ENCODE results near the gene PNPLA1. TPM values are rescaled to one million over a fixed set of nuclear protein-coding genes. Genes with fewer than 3 reads are reported as not detected.

PNPLA1 gene
- polyA plus RNA-seq, 1 donor (not counting 4 experiments of a cell fraction or from before 2014, with no cell fraction given), result 0.14 TPM

DNA sequence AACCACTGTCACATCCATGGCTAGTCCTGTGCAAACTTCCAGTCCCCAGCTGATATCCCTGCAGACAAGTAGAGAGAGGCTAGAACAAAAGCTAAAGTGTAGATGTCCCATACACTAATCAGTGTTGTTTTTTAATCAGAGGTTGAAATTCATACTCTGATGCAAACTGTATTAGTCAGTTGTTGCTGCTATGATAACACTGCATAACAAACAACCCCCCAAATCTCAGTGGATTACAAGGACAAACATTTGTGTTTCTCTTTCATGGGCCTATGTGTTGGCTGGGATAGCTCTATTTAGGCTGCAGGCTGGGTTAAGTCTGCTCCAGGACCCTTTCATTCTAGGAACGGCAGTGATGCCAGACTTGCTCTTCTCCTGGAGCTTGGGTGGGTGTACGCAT lies 40.0 kb downstream of the PNPLA1 start:
- TF ChIP-seq EZH2 (IDR thresholded peaks at IDR 0.05; ENCODE audit: low read length), result no peak
- TF ChIP-seq, protein P1, sequence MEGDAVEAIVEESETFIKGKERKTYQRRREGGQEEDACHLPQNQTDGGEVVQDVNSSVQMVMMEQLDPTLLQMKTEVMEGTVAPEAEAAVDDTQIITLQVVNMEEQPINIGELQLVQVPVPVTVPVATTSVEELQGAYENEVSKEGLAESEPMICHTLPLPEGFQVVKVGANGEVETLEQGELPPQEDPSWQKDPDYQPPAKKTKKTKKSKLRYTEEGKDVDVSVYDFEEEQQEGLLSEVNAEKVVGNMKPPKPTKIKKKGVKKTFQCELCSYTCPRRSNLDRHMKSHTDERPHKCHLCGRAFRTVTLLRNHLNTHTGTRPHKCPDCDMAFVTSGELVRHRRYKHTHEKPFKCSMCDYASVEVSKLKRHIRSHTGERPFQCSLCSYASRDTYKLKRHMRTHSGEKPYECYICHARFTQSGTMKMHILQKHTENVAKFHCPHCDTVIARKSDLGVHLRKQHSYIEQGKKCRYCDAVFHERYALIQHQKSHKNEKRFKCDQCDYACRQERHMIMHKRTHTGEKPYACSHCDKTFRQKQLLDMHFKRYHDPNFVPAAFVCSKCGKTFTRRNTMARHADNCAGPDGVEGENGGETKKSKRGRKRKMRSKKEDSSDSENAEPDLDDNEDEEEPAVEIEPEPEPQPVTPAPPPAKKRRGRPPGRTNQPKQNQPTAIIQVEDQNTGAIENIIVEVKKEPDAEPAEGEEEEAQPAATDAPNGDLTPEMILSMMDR (optimal IDR thresholded peaks at IDR 0.05 in 1 of 3, IDR thresholded peaks at IDR 0.05 in 1 of 3, conservative IDR thresholded peaks at IDR 0.05 in 1 of 3; ENCODE audit: extremely low read depth in 1 of 3, insufficient read depth in 2 of 3, low read length in 3 of 3), result no peak
- dilution Hi-C loops (cut with MboI; ENCODE audit: extremely low pct_ligation_motif_present, low sequenced_read_pairs), result no loop called here

DNA sequence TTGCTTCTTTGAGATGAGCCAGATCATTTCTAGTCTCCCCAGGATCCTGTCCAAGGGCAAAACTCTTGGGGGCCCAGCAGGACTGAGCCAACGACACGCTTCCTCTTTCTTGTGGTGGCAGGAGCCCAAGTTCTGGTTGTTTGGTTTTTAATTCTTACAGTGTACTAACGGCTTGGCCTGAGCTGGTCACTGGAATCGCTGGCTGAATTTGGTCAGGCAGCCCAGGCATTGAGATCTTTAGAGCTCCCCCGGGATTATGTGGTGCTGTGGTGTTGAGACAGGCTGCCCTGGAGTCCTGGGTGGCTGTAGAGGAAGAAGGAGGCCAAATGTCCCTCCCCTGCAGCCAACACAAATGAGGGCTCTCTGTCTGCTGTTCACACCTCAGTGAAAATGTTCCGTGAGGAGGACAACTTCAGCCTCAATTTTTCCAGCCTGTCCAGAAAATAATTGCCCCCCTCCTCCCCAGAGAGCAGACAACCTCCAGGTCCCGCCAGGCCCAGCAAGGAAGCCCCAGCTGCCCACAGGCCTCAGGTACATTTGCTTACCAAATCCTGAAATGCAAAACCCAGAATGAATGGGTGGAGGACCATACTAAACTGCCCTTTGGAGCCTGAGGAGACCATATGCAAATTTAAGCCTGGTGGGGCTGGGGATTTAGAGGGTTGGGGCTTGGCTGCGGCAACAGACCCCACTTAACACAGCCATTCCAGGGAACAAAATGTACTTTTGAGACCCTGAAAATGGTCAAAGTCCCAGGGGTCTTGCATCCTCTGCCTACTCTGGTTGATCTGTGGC lies 43.2 kb downstream of the PNPLA1 start:
- Histone ChIP-seq H3K36me3 (ENCODE audit: control insufficient read depth in 2 of 2, extremely low read depth in 1 of 2, insufficient read depth in 2 of 2, low read length in 2 of 2) (no peaks in the 10 kb centered on the region), H3K9me3 (ENCODE audit: control insufficient read depth, low read depth, low read length) (no peaks in the 10 kb centered on the region), H4K20me1 (ENCODE audit: control insufficient read depth, extremely low read depth, insufficient read depth, low read length) (no peaks in the 10 kb centered on the region), H2AFZ (ENCODE audit: control insufficient read depth, low read length) (no peak overlapping the region), H3K27ac (ENCODE audit: control insufficient read depth, insufficient read depth, low read length) (no peak overlapping the region), H3K4me2 (ENCODE audit: control insufficient read depth, extremely low read depth, insufficient read depth, low read depth, low read length) (no peak overlapping the region), H3K4me3 (ENCODE audit: control insufficient read depth in 2 of 3, extremely low read depth in 1 of 3, insufficient read depth in 2 of 3, low read depth in 1 of 3, low read length in 3 of 3) (no peak overlapping the region), H3K9ac (ENCODE audit: control insufficient read depth, extremely low read depth, insufficient read depth, low read length) (no peak overlapping the region), H3K9me1 (ENCODE audit: control insufficient read depth, extremely low read depth, insufficient read depth, low read length) (no peaks in the 10 kb centered on the region), H3K4me1 (ENCODE audit: control insufficient read depth, extremely low read depth, insufficient read depth, low read length) (peaks cover 11% of the 10 kb centered on the region), H3K27me3 (ENCODE audit: control insufficient read depth, extremely low read depth, insufficient read depth, low read length) (peaks cover 6% of the 10 kb centered on the region), H3K79me2 (ENCODE audit: control insufficient read depth, insufficient read depth, low read length) (no peaks in the 10 kb centered on the region)
- DNase-seq (ENCODE audit: low read depth, low spot score) (no peak), FAIRE-seq (no peak)
- dilution Hi-C loops (cut with MboI; ENCODE audit: extremely low pct_ligation_motif_present, low sequenced_read_pairs), result no loop called here
- TF ChIP-seq, protein P1 (optimal IDR thresholded peaks at IDR 0.05 in 1 of 3, IDR thresholded peaks at IDR 0.05 in 1 of 3, conservative IDR thresholded peaks at IDR 0.05 in 1 of 3; ENCODE audit: extremely low read depth in 1 of 3, insufficient read depth in 2 of 3, low read length in 3 of 3), result no peak
- no peak for TF ChIP-seq EZH2 (IDR thresholded peaks at IDR 0.05; ENCODE audit: low read length)

More for the DNA sequence above, 40.0 kb downstream of the PNPLA1 start:
- peaks cover 11% of the 10 kb centered on the region for H3K4me1 ChIP-seq (ENCODE audit: control insufficient read depth, extremely low read depth, insufficient read depth, low read length)
- DNase-seq (ENCODE audit: low read depth, low spot score), result no peak
- no peaks in the 10 kb centered on the region for H4K20me1 ChIP-seq (ENCODE audit: control insufficient read depth, extremely low read depth, insufficient read depth, low read length)
- H3K9ac ChIP-seq (ENCODE audit: control insufficient read depth, extremely low read depth, insufficient read depth, low read length), result no peak overlapping the region
- no peaks in the 10 kb centered on the region for H3K27me3 ChIP-seq (ENCODE audit: control insufficient read depth, extremely low read depth, insufficient read depth, low read length)
- H3K4me2 ChIP-seq (ENCODE audit: control insufficient read depth, extremely low read depth, insufficient read depth, low read depth, low read length), result no peak overlapping the region
- no peaks in the 10 kb centered on the region for H3K36me3 ChIP-seq (ENCODE audit: control insufficient read depth in 2 of 2, extremely low read depth in 1 of 2, insufficient read depth in 2 of 2, low read length in 2 of 2)
- no peak overlapping the region for H3K4me3 ChIP-seq (ENCODE audit: control insufficient read depth in 2 of 3, extremely low read depth in 1 of 3, insufficient read depth in 2 of 3, low read depth in 1 of 3, low read length in 3 of 3)
- H3K79me2 ChIP-seq (ENCODE audit: control insufficient read depth, insufficient read depth, low read length), result no peaks in the 10 kb centered on the region
- no peaks in the 10 kb centered on the region for H3K9me3 ChIP-seq (ENCODE audit: control insufficient read depth, low read depth, low read length)
- no peak overlapping the region for H2AFZ ChIP-seq (ENCODE audit: control insufficient read depth, low read length)
- no peaks in the 10 kb centered on the region for H3K9me1 ChIP-seq (ENCODE audit: control insufficient read depth, extremely low read depth, insufficient read depth, low read length)
- no peak overlapping the region for H3K27ac ChIP-seq (ENCODE audit: control insufficient read depth, insufficient read depth, low read length)
- FAIRE-seq, result no peak

Data from keratinocyte (primary cell).